ENCODE results near the gene KLHL20. TPM values are rescaled to one million over a fixed set of nuclear protein-coding genes. Genes with fewer than 3 reads are reported as not detected.
"Not testable (repeated sequence)": the region's sequence is repeated elsewhere in the genome, so short reads cannot be mapped to it uniquely, and the experiment has no call there.

KLHL20 gene
- total RNA-seq, 1 experiment from 2014 or later = 15.3 TPM

DNA sequence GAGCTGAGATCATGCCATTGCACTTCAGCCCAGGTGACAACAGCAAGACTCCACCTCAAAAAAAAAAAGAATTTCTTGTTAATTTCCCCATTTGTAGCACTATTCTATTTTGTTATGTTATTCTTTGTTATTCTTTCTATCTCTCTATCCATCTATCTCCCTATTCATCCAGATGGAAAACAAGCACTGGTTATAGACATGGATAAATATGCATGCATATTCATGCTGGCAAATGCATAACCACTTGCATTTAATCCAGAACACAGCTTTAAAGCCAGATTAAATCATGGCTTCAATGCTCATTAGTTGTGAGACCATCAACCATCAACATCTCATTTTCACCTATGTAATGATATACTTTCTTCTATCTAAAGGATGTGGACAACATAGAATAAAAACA is 21.5 kb upstream of the KLHL20 start:
- intact Hi-C loops (cut with micrococcal nuclease; ENCODE audit: unreplicated experiment) = no loop called here
- Histone ChIP-seq H3K27ac (no peak overlapping the region), H3K9me3 (ENCODE audit: insufficient read depth, low read depth) (no peaks in the 10 kb centered on the region), H3K4me3 (no peak overlapping the region), H3K4me2 (no peak overlapping the region), H4K20me1 (ENCODE audit: insufficient read depth) (no peaks in the 10 kb centered on the region), H3K4me1 (replicated peaks; ENCODE audit: insufficient read depth) (no peaks in the 10 kb centered on the region), H3K27me3 (ENCODE audit: insufficient read depth, low read depth) (no peaks in the 10 kb centered on the region), H3K36me3 (ENCODE audit: low read depth) (no peaks in the 10 kb centered on the region), H3F3A (ENCODE audit: insufficient read depth, low read depth) (no peaks in the 10 kb centered on the region), H3K9me2 (ENCODE audit: insufficient read depth) (no peaks in the 10 kb centered on the region), H2AFZ (no peak overlapping the region), H3K79me2 (ENCODE audit: low read depth) (no peaks in the 10 kb centered on the region)
- no TSS peak for BruUV-seq (replicated peaks)
- TF ChIP-seq CTCF (conservative IDR thresholded peaks at IDR 0.05) (no peak), EZH2 (IDR thresholded peaks at IDR 0.05; ENCODE audit: low read depth) (no peak)
- CTCF ChIA-PET = no interaction called here
- POLR2A ChIA-PET (ENCODE audit: unreplicated experiment) = no interaction called here
- DNase-seq = no peak

DNA sequence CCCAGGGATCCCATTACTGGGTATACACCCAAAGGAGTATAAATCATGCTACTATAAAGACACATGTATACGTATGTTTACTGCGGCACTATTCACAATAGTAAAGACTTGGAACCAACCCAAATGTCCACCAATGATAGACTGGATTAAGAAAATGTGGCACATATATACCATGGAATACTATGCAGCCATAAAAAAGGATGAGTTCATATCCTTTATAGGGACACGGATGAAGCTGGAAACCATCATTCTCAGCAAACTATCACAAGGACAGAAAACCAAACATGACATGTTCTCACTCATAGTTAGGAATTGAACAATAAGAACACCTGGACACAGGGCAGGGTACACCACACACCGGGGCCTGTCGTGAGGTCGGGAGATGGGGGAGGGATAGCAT is 13.5 kb upstream of the KLHL20 start:
- H3K9me2 ChIP-seq (ENCODE audit: insufficient read depth); H4K20me1 ChIP-seq (ENCODE audit: insufficient read depth); DNase-seq; H3K27ac ChIP-seq; H3K4me1 ChIP-seq (replicated peaks; ENCODE audit: insufficient read depth); POLR2A ChIA-PET (ENCODE audit: unreplicated experiment); H2AFZ ChIP-seq; H3K27me3 ChIP-seq (ENCODE audit: insufficient read depth, low read depth); H3F3A ChIP-seq (ENCODE audit: insufficient read depth, low read depth); BruUV-seq (replicated peaks); H3K9me3 ChIP-seq (ENCODE audit: insufficient read depth, low read depth); H3K4me2 ChIP-seq; H3K79me2 ChIP-seq (ENCODE audit: low read depth); CTCF ChIA-PET; intact Hi-C loops (cut with micrococcal nuclease; ENCODE audit: unreplicated experiment); H3K4me3 ChIP-seq; H3K36me3 ChIP-seq (ENCODE audit: low read depth): not testable (repeated sequence)

GRCh38 chr1:173702736-173703135 is 12.0 kb upstream of the KLHL20 start:
- TF ChIP-seq CTCF (conservative IDR thresholded peaks at IDR 0.05) = no peak
- no peak for TF ChIP-seq EZH2 (IDR thresholded peaks at IDR 0.05; ENCODE audit: low read depth)
- Histone ChIP-seq H3K4me3 (no peak overlapping the region), H2AFZ (no peak overlapping the region), H3K27ac (no peak overlapping the region), H3K36me3 (ENCODE audit: low read depth) (no peaks in the 10 kb centered on the region), H4K20me1 (ENCODE audit: insufficient read depth) (no peaks in the 10 kb centered on the region), H3K27me3 (ENCODE audit: insufficient read depth, low read depth) (no peaks in the 10 kb centered on the region), H3K4me2 (no peak overlapping the region), H3K9me3 (ENCODE audit: insufficient read depth, low read depth) (no peaks in the 10 kb centered on the region), H3F3A (ENCODE audit: insufficient read depth, low read depth) (no peaks in the 10 kb centered on the region), H3K4me1 (replicated peaks; ENCODE audit: insufficient read depth) (no peaks in the 10 kb centered on the region), H3K9me2 (ENCODE audit: insufficient read depth) (no peaks in the 10 kb centered on the region), H3K79me2 (ENCODE audit: low read depth) (no peaks in the 10 kb centered on the region)
- no TSS peak for BruUV-seq (replicated peaks)
- ChIA-PET CTCF (no interaction called here), POLR2A (ENCODE audit: unreplicated experiment) (no interaction called here)
- intact Hi-C loops (cut with micrococcal nuclease; ENCODE audit: unreplicated experiment) = no loop called here
- no peak for DNase-seq

DNA sequence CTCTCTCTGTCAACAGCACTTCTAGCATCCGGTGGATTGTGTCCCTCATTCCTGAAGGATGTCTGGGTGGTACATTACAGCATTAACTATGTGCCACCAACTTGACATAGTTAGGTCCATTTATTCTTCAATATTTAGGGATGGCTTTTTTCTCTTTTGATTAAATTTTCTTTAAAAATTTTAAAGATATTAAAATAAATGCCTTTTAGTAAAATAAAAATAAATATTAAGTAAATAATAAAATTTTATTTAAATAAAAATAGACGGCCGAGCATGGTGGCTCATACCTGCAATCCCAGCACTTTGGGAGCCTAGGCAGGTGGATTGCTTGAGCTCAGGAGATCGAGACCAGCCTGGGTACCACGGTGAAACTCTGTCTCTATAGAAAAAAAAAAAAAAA is 9.7 kb upstream of the KLHL20 start:
- intact Hi-C loops (cut with micrococcal nuclease; ENCODE audit: unreplicated experiment) = no loop called here
- TF ChIP-seq CTCF (conservative IDR thresholded peaks at IDR 0.05) (no peak), EZH2 (IDR thresholded peaks at IDR 0.05; ENCODE audit: low read depth) (no peak)
- H3K4me3 ChIP-seq = no peak overlapping the region
- no peaks in the 10 kb centered on the region for H3K36me3 ChIP-seq (ENCODE audit: low read depth)
- H3K4me1 ChIP-seq (replicated peaks; ENCODE audit: insufficient read depth) = no peaks in the 10 kb centered on the region
- H3K4me2 ChIP-seq = no peak overlapping the region
- no peaks in the 10 kb centered on the region for H3K79me2 ChIP-seq (ENCODE audit: low read depth)
- DNase-seq = no peak
- no peaks in the 10 kb centered on the region for H3K27me3 ChIP-seq (ENCODE audit: insufficient read depth, low read depth)
- CTCF ChIA-PET = no interaction called here
- no peak overlapping the region for H2AFZ ChIP-seq
- POLR2A ChIA-PET (ENCODE audit: unreplicated experiment) = no interaction called here
- no peaks in the 10 kb centered on the region for H3K9me3 ChIP-seq (ENCODE audit: insufficient read depth, low read depth)
- no peaks in the 10 kb centered on the region for H3K9me2 ChIP-seq (ENCODE audit: insufficient read depth)
- no peaks in the 10 kb centered on the region for H3F3A ChIP-seq (ENCODE audit: insufficient read depth, low read depth)
- BruUV-seq (replicated peaks) = no TSS peak
- no peak overlapping the region for H3K27ac ChIP-seq
- H4K20me1 ChIP-seq (ENCODE audit: insufficient read depth) = no peaks in the 10 kb centered on the region

Measured in PC-9 (cell line).